HG03432 (cell line): ENCODE measurements around the gene SMTN.

ENCODE experiments used
- ATAC-seq: cut with Tn5 transposase; IDR thresholded peaks from one replicate; pipeline ENCODE4 v1.9.1; 2021; ENCODE audit warnings: mild to moderate bottlenecking, moderate library complexity; ENCODE audit not compliant: unreplicated experiment

SMTN gene

GRCh38 chr22:31125521-31126117, 44.5 kb downstream of the SMTN start:
- ATAC-seq = no peak

GRCh38 chr22:31126128-31126868, 45.2 kb downstream of the SMTN start:
- no peak for ATAC-seq

- ATAC-seq = no peak
Observed at GRCh38 chr22:31126869-31127175, 45.7 kb downstream of the SMTN start.

- no peak for ATAC-seq
Observed at GRCh38 chr22:31127181-31127772, 46.2 kb downstream of the SMTN start.

GRCh38 chr22:31128156-31128555, 47.0 kb downstream of the SMTN start:
- no peak for ATAC-seq

- ATAC-seq = no peak
Observed at GRCh38 chr22:31130873-31131272, 49.8 kb downstream of the SMTN start.

- ATAC-seq = no peak
Observed at GRCh38 chr22:31133911-31134310, 52.8 kb downstream of the SMTN start.

- no peak for ATAC-seq
Observed at GRCh38 chr22:31134688-31135087, 53.6 kb downstream of the SMTN start.

GRCh38 chr22:31135706-31136105, 54.6 kb downstream of the SMTN start:
- no peak for ATAC-seq

- ATAC-seq = no peak
Observed at GRCh38 chr22:31136155-31136554, 55.0 kb downstream of the SMTN start.

GRCh38 chr22:31136711-31137110, 55.6 kb downstream of the SMTN start:
- no peak for ATAC-seq

GRCh38 chr22:31137721-31138120, 56.6 kb downstream of the SMTN start:
- ATAC-seq = no peak

- no peak for ATAC-seq
Observed at GRCh38 chr22:31138126-31138525, 57.0 kb downstream of the SMTN start.

GRCh38 chr22:31139066-31139465, 57.9 kb downstream of the SMTN start:
- ATAC-seq = no peak

- ATAC-seq = no peak
Observed at GRCh38 chr22:31139866-31140716, 59.0 kb downstream of the SMTN start, which contains the start of gene PLA2G3. Gene PLA2G3, minus strand, starts transcription at chr22:31140508. Its CDS starts 154 bp downstream, at chr22:31140354.

GRCh38 chr22:31140746-31141145, 59.6 kb downstream of the SMTN start:
- ATAC-seq = no peak

- ATAC-seq = no peak
Observed at GRCh38 chr22:31141551-31141950, 60.4 kb downstream of the SMTN start.

GRCh38 chr22:31142285-31142684, 61.2 kb downstream of the SMTN start:
- ATAC-seq = no peak

GRCh38 chr22:31143038-31143437, 61.9 kb downstream of the SMTN start:
- ATAC-seq = no peak

- ATAC-seq = no peak
Observed at GRCh38 chr22:31143537-31143936, 62.4 kb downstream of the SMTN start.

GRCh38 chr22:31144223-31144622, 63.1 kb downstream of the SMTN start:
- ATAC-seq = no peak
